GM18507 (cell line): ENCODE data around the gene TEAD1.

Source experiments
- DNase-seq: peaks from one replicate; pipeline ENCODE4 v3.0.0; 2011; ENCODE audit warnings: low read depth; ENCODE audit not compliant: insufficient read length; ENCODE audit errors: extremely low spot score
- FAIRE-seq: peaks from 2 replicates; lab custom pipeline; 2011; peaks lifted over from hg19 to GRCh38; lab: Jason Lieb, UNC

TEAD1 gene

DNA sequence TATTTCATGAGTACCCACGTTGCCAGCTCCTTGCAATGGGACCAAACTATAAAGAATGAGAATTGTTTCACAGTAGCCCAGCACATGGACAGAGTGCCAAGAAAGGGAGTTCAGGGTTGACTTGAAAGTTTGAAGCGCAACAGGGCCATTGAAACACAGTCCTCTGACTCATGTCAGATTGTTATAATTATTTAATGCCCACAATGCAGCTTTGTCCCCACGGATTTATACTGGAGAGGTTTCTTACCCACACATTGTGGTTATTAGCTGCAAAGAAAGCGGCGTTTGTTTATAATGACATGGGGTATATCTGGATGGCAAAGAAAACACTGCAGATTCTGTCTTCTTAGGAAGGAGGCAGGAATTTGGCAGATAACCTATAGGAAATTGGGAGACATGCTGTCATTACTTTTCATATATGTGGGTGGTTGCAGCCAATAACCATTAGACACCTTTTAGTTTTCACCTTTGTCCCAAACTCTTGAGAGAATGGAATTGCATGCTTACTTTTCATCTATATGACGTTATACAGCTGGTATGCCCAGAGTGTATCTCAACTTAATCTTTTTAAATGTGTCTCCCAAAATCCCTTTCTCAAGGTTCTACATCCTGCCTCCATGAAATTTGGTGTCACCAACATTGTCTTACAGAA lies 143.6 kb downstream of the TEAD1 start:
- FAIRE-seq (no peak), DNase-seq (no peak)

DNA sequence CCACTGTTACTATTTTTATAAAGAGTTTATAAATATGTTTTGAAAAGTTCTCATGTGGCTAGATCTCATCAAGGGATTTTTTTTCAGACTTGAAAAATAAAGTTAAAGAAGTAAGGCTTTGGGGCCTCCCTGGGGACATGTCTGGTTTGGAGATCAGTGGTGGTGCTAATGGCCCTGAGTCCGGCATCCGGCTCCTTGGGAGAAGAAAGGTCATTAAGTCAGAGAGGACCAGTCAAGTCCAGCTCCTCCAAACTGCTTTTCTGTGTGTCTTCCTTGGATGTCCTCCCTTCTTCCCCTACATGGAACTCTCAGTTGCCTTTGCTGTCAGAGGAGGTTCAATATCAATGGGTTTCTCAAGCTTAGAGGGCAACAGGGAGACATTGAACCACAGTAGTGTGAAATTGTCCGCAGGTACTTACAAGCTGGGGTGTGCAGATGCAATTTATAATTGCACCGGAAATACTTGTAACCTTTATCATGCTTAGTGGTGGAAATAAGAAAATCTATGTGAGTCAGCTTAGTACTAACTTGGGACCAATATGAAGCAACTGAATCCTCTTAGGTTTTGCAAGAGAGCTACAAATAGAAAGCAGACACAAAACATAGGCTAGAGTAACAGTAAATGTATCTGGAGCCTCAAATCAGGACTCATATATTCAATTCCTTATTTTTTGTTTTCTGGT lies 144.3 kb downstream of the TEAD1 start:
- DNase-seq (no peak), FAIRE-seq (no peak)

DNA sequence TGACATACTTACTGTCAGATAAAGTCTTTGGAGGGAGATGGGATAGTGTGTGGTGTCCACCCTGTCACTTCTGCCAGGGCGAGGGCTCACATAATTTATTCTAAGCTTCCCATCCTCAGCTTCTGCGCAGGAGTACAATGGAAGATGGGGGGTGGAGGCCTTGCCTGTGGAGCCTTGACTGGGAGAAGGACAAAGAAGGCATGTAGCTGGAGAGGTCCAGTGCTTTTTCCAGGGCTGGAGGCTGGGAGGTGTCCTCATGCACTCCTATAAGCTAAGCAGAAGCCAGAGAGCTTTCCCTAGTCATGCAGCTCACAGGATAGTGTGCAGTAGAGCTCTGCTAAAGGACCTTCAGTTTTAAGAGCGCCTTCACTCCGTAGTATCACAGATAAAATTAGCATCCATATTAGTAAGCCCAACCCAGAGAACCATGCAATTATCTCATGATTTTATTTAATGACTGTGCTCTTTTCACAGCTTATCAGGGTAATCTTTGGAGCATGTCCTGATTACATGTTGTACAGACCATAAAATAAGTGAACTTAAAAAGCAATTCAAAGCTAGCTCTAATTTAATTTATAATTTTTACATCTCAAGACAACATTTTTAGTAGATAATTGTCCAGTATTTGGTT lies 148.3 kb downstream of the TEAD1 start:
- DNase-seq (no peak), FAIRE-seq (no peak)

DNA sequence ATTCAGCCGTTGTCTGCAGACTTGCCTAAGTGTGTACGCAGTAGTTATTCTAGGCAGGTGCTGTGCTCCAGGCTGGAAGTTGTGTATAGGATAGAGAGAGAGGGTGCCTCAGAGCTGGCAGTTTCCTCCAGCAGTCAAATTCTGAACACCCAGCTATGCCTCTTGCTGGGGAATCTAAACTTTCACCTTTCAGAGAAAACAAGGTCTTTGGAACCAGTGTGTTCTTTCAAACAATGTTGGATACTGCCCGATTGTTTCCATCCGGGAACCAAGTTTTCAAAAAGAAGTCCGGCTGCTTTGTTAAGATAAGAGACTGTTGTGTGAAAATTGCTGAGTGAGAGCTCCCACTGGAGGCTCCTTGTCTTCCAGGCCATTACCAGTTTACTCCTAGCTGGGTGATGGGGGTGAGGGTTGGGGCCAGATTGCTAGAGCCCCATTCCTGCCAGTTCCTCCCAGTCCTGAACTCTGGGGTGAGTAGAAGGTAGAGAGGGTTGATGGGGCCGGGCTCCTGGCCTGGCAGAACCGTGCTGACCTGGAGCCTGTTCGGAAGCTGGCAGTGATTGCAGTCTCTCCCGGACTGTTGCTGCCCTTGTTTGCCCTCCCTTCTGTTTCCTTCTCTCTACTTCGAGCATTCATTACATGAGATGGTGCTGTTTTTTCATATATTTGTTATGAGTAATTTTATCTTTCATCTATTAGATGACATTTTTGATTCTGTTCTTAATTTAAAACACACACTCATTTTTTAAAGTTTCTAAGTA lies 150.2 kb downstream of the TEAD1 start:
- no peak for DNase-seq
- no peak for FAIRE-seq

DNA sequence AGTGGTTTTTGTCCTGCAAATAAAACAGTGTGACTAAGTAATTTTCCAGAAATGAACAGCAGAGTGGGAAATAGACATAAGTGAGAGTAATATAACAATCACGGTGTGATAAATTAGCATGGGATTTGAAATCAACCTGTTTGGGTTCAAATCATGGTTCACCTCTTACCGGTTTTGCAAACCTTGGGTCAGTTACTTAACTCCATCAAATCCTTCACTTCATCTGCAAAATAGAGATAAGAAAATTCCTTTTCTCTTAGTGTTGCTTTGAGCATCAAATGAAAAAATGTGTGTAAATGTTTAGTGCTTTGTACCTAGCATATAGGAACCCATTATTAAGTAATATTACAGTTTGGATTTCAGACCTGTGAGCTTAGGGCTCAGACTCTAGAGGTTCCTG lies 152.2 kb downstream of the TEAD1 start:
- DNase-seq (no peak), FAIRE-seq (no peak)

DNA sequence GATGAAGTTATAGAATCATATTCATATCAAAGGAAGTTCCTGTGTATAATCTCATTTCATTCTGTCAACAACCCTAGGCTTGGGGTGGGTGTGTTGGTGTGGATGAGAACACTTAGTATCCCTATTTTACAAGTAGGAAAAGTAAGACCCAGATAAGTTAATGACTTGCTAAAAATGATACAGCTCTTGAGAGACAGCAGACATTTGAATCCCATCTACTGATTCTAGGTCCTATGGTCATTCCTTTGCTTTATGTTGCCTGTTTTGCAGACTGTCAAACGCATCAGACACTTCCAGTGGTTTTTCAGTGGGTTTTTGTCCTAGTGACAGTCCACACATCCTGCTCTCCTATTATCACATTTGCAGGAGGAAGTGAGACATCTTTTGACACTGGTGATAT lies 153.1 kb downstream of the TEAD1 start:
- FAIRE-seq: no peak

DNA sequence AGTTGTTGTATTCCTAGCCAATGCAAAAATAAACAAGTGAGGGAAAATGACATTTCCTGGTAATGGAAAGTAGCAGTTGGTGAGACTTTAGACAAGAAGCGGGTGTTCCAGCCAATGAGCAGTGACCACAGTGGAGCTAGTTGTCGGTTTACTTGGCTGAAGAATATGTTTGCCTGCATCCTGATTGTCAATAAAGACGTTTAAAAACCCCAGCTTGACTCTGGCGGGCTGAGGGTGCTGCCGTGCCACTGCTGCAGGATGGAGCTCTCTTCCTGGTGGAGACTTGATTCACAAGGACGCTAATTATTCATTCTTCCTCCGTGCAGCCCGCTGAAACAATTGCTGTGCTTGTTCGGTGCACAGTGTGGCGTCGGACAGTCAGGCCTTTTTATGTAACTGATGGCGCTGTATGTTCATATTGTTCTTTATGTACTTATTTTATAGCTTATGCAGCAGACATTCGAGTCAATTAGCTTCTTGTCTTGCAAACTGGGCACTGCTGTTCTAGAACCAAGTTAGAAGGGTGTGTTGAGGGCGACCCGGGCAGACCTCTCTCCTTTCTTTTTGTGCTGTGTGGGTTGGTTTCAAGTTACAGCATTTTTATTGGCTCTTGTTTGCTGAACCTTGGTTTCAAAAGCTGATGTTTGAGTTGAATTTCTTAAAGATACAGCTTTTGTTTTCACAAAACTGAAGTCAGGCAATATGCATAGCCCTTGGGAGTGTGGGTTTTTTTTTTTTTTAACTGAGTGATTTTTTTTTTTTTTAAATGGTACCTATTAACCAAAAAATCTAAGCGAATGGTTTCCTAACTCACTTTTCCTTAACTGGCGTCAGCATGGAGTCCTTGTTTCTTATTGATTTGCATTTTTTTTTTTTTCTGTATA lies 153.9 kb downstream of the TEAD1 start:
- no peak for DNase-seq
- FAIRE-seq: no peak

More for the DNA sequence above, 153.1 kb downstream of the TEAD1 start:
- DNase-seq: no peak

DNA sequence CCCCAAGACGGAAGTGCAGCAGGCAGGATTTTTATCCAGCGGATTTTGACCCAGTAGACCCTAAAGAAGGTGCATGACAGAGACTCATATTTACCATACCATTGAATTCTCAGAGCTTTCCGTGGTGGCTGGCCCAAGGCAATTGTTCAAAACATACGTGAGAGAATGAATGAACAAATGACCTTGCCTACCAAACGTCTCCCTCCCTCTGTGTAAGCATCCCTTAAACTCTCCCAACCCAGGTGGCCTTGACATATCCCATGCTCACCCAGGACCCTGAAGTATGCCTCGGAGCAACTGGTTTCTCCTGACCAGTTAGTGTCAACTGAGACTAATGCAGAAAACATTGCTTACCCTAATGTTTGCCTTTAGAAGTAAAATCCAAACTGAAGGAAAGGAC lies 154.9 kb downstream of the TEAD1 start:
- no peak for DNase-seq
- FAIRE-seq: no peak

DNA sequence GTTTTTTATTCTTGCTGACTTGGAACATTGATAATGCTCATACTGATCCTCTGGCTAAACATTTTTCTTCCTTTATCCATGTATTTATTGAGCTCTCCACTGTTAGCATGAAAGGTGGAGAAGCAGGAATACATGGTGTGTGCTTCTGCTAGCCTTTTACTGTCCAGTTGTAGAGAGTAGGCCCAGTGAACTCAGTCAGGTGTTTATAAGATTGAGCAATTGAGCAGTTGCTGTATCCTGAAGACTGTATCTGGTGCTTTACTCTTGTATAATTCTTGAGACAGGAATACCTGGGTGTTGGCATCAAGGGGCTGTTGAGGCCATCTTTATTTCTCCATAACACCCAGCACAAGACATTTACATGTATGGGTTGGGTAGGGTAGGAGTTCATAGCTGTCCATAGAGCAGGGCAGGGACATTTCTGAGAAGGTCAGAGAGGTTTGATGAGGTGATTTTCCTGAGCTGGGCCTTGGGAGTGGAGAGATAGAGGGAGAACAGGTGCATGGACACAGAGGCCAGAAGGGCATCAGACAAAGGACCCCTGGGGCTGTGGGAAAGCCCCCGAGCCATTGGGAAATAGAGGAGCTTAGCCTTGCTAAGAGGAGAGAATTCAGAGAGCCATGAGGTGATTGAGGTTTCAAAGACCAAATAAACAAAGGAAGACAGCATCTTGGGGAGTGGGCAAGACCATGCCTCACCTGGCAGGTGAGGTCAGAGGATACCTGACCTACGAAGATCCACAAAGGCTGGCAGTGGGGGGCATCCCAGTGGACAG lies 155.5 kb downstream of the TEAD1 start:
- no peak for DNase-seq
- no peak for FAIRE-seq

DNA sequence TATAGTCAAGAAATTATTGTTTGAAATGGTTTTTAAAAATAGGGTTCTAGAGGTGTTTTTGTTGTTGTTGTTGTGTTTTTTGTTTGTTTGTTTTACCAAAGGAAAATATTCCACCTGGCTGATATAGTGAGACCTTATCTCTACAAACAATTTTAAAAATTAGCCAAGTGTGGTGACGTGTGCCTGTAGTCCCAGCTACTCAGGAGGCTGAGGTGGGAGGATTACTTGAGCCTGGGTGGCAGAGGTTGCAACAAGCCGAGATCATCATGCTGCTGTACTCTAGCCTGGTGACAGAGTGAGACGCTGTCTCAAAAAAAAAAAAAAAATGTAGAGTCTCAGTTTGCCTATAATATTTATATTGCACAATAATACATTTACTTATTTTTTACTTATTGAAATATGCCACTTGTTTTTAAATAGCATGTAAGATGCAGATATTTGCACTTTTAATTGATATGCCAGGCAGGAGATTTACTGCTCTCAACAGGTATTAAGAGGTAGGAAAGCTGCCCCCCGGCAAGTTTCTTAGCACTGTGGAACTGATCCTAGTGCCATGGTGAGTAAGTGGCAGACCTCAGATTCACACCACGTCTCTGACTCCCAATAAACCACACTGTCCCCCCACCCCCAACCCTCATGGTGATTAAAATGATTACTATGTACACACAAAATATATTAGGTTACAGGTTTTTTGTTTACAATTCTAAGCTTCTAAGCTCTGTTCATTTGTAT lies 157.4 kb downstream of the TEAD1 start:
- FAIRE-seq (no peak), DNase-seq (no peak)

DNA sequence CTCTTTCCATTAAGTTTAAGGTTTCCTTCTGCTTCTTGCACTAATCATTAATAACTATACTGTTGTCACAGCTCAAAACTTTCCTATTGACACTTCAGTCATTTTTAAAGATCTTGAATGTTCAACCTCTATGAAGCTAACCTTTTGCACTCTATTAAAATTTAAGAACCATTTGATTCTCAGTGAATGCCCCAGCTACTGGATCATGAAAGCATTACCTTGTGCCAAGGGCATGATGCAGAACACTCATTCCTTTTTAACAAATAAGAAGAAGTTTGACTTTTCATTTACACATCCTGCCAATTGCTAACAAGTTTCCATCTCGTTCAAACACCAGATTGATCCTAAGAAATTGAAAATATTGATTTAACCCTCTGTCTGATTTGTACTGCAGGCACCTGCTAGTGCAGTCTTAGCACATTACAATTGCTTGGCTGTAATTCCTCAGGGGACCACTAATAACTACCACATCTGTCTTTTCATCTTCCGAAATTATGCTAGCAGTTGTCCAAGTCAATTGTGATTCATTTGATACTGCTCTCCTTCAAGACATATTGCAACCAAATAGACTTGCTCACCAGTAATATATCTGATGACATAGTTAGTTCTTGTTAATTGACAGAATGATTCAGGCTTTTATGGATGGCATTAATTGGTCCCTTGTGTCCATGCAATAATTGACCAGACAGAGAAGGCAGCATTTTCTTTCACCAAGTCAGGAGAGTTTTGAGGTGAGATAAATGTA lies 158.4 kb downstream of the TEAD1 start:
- DNase-seq (no peak), FAIRE-seq (no peak)

DNA sequence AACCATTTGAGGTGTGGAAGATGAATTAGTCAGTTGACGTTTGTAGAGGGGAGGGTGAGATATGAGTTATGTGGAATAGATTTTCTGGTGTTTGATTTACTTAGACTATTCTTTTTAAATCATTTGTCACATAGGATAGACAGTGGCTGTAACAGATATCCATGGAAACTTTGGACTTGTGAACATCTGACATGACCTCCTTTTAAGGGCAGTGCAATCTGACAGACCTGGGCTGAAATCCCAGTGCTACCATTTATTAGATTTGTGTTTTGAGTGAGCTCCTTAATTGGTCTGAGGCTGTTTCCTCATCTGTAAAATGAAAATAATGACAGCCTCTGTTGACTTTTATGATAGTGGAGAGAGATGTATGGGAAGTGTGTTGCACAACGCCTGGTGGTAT lies 159.9 kb downstream of the TEAD1 start:
- FAIRE-seq (no peak), DNase-seq (no peak)

DNA sequence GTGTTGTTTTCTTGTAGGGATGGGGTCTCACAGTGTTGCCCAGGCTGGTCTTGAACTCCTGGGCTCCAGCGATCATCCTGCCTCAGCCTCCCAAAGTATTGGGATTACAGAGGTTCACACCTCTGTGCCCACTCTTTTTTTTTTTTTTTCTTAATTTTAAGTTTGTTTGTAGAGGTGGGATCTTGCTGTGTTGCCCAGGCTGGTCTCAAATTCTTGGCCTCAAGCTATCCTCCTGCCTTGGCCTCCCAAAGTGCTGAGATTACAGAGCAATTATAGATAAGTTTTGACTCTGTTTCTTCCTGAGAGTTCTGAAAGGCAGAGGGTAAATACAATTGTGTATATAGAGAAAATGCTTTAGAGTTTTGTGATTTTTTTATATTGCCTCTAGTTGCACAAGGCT lies 160.4 kb downstream of the TEAD1 start:
- FAIRE-seq: no peak
- no peak for DNase-seq

DNA sequence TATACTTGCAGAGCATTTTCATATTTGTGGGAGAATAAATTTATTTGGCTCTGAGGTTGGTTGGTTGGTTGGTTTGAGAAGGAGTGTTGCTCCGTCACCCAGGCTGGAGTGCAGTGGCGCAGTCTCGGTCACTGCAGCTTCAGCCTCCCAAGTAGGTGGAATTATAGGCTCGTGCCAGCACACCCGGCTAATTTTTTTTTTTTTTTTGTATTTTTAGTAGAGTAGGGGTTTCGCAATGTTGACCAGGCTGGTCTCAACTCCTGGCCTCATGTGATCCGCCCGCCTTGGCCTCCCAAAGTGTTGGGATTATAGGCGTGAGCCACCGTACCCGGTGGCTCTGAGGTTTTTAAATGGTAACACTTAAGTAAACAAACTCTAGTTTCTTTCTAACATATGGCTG lies 161.1 kb downstream of the TEAD1 start:
- FAIRE-seq (no peak), DNase-seq (no peak)

DNA sequence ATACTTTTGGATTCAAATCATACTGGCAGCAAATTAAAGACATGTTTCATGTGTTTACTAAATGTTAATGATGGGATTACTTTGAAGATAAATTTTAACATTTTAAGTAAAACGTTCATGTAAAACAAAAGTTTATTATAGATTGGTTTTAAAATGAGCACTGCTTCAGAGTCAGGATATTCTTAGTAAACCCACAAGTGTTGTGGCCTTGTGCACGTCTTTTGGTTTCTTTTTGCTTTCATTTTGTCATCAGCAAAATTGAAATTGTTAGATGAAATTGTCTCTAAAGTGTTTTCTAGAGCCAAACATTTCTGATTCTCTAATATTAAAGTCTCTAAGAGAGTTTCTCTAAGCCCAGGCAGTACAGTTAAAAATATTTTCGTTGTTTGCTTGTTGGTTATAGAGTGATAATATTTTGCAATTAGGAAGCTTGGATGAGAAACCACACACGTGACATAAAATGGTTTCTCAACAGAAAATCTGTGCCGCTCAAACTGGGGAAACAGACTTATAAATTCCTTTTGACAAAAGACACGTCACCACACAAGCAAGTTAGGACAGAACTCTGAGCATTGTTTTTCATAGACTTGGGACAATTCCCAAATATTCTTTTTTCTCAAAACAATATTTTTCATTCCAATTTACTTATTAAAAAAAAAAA lies 164.4 kb downstream of the TEAD1 start:
- DNase-seq: no peak
- no peak for FAIRE-seq

DNA sequence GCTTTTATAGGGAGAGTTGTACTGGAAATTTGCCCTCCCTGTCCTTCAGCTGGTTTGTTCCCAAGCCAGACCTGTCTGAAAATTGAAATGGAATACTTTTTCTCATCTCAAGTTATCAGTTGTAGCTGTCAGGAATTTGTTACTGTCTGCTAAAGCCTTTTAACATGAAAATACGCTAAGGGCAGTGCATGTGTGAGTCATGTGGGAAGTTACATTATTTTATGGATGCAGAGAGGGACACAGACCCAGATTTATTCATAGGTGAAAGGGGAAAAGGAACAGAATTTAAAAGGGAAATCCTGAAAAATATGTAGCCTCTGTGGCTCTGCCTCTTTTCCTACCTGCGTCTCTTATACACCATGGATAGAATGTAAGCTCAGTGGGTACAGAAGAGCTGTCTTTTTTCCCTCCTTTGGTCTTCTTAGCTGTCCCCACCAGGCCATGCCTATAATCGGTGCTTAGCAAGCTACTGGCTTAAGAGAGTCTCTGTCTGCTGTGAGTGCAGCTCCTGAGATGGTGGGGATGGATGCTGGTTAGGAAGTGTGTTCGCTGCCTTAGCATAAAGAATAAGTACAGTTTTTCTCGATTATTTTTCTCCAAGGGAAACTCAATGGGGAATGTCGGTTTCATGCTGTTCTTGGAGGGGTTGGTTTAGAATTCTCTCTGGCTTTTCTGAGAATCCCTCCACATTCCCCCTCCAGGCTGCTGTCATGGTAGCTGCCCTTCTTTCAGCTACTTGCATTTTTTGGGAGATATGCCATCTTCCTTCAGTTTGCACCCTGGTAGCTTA lies 166.8 kb downstream of the TEAD1 start:
- no peak for FAIRE-seq
- no peak for DNase-seq
